A549 (cell line): Measurements from ENCODE around the gene C1QL1. TPM values are rescaled to one million over a fixed set of nuclear protein-coding genes. Genes with fewer than 3 reads are reported as not detected.

Experiments
- ATAC-seq, 2 experiments: fragments of 200-7000 bp in 1 of 2; fragments of >200 bp in 1 of 2; cut with Nextera tagmentation in 1 of 2; cut with Tn5 transposase in 1 of 2; 3 replicates each; pipeline versions ENCODE4 v1.8.0 to v1.9.1; 2018 to 2020; ENCODE audit warnings: mild to moderate bottlenecking in 1 of 2, moderate library complexity in 1 of 2
- CTCF ChIA-PET: fragments of 300-600 bp; sonication (Branson Sonifier 250); formaldehyde crosslinking; extraction: SDS; loops from one replicate; lab custom pipeline; 2021; ENCODE audit warnings: antibody characterized with exemption, inconsistent platforms; lab: Yijun Ruan, JAX
- POLR2A ChIA-PET: fragments of 350-600 bp; formaldehyde crosslinking; extraction: SDS; loops from one replicate; lab custom pipeline; 2021; ENCODE audit warnings: antibody characterized with exemption, inconsistent platforms; lab: Yijun Ruan, JAX
- DNase-seq, 2 experiments: peaks; one replicate each; pipeline versions ENCODE4 v3.0.0 to v3.0.0-alpha.2; 2011 to 2016; ENCODE audit warnings: low read depth in 1 of 2, low spot score in 1 of 2
- FAIRE-seq: peaks from 2 replicates; lab custom pipeline; 2011; peaks lifted over from hg19 to GRCh38; lab: Jason Lieb, UNC
- H3K27ac ChIP-seq, 2 experiments: fragments of >200 bp; sonication (Bioruptor Twin); formaldehyde crosslinking; 3 replicates each; pipeline ENCODE4 v1.5.1; 2016 to 2017
- H3K4me1 ChIP-seq: fragments of >200 bp; sonication (Bioruptor Twin); formaldehyde crosslinking; 3 replicates; pipeline ENCODE4 v1.6.1; 2016
- H3K4me2 ChIP-seq: fragments of >200 bp; sonication (Bioruptor Twin); formaldehyde crosslinking; 3 replicates; pipeline ENCODE4 v1.6.1; 2016
- H3K4me3 ChIP-seq: fragments of >200 bp; sonication (Bioruptor Twin); formaldehyde crosslinking; 3 replicates; pipeline ENCODE4 v1.5.1; 2016
- H3K9me3 ChIP-seq: fragments of >200 bp; sonication (Bioruptor Twin); formaldehyde crosslinking; 3 replicates; pipeline ENCODE4 v1.6.1; 2016
- ATOH8 ChIP-seq: fragments of 250-450 bp; sonication (Bioruptor Pico); IDR thresholded peaks from 2 replicates; pipeline ENCODE4 v1.5.0; 2020; ENCODE audit warnings: low read depth, mild to moderate bottlenecking, moderate library complexity
- BHLHE40 ChIP-seq: IDR thresholded peaks from 2 replicates; pipeline ENCODE4 v1.6.1; 2012; ENCODE audit warnings: low read depth, low read length, inconsistent platforms
- CBX8 ChIP-seq: fragments of 200-600 bp; sonication (generic); IDR thresholded peaks from 2 replicates; pipeline ENCODE4 v1.6.1; 2016
- CHD2 ChIP-seq: fragments of 150-350 bp; IDR thresholded peaks from 2 replicates; pipeline ENCODE4 v1.6.1; 2014; ENCODE audit warnings: low read length; ENCODE audit not compliant: partially characterized antibody
- CHD4 ChIP-seq: fragments of 200-600 bp; sonication (generic); IDR thresholded peaks from 2 replicates; pipeline ENCODE4 v1.6.1; 2016; ENCODE audit warnings: antibody characterized with exemption, mild to moderate bottlenecking, borderline replicate concordance
- ESRRA ChIP-seq: fragments of 150-350 bp; IDR thresholded peaks from 2 replicates; pipeline ENCODE4 v1.6.1; 2014; ENCODE audit warnings: mild to moderate bottlenecking, low read length, borderline replicate concordance
- FOSB ChIP-seq: fragments of 250-450 bp; sonication (Bioruptor Pico); IDR thresholded peaks from 2 replicates; pipeline ENCODE4 v1.5.0; 2020; ENCODE audit warnings: mild to moderate bottlenecking, moderate library complexity
- FOXS1 ChIP-seq: fragments of 250-450 bp; sonication (Bioruptor Pico); IDR thresholded peaks from 2 replicates; pipeline ENCODE4 v1.5.0; 2020; ENCODE audit warnings: mild to moderate bottlenecking, moderate library complexity
- HDAC2 ChIP-seq: fragments of 200-600 bp; sonication (generic); IDR thresholded peaks from 2 replicates; pipeline ENCODE4 v1.6.1; 2016
- HES2 ChIP-seq: fragments of >200 bp; sonication (Bioruptor Twin); formaldehyde crosslinking; IDR thresholded peaks from 2 replicates; pipeline ENCODE4 v1.6.1; 2016
- HMGXB4 ChIP-seq: fragments of 250-450 bp; sonication (Bioruptor Pico); IDR thresholded peaks from 2 replicates; pipeline ENCODE4 v1.5.0; 2021; ENCODE audit warnings: mild to moderate bottlenecking, moderate library complexity, borderline replicate concordance
- HOXB13 ChIP-seq: fragments of 250-450 bp; sonication (Bioruptor Pico); IDR thresholded peaks from 2 replicates; pipeline ENCODE4 v1.5.0; 2020; ENCODE audit warnings: low read depth, mild to moderate bottlenecking, moderate library complexity
- JUNB ChIP-seq: fragments of >200 bp; sonication (Bioruptor Twin); formaldehyde crosslinking; IDR thresholded peaks from 2 replicates; pipeline ENCODE4 v1.6.1; 2016
- KDM5A ChIP-seq: fragments of 200-600 bp; sonication (generic); IDR thresholded peaks from 2 replicates; pipeline ENCODE4 v1.6.1; 2016; ENCODE audit warnings: antibody characterized with exemption, mild to moderate bottlenecking
- MAFK ChIP-seq: fragments of 450-650 bp; IDR thresholded peaks from 2 replicates; pipeline ENCODE4 v1.6.1; 2014; ENCODE audit not compliant: partially characterized antibody
- NFE2L2 ChIP-seq: fragments of 150-350 bp; conservative IDR thresholded peaks from 2 replicates; pipeline ENCODE4 v1.6.1; 2014; ENCODE audit warnings: low read length
- PBX3 ChIP-seq: IDR thresholded peaks from 2 replicates; pipeline ENCODE4 v1.6.1; 2012
- POLR2AphosphoS2 ChIP-seq: conservative IDR thresholded peaks from 2 replicates; pipeline ENCODE4 v1.6.1; 2012; ENCODE audit warnings: low read length, improper control_type of control experiment, inconsistent platforms
- RAD21 ChIP-seq, 2 experiments: fragments of >200 bp in 1 of 2; sonication (Bioruptor Twin) in 1 of 2; formaldehyde crosslinking in 1 of 2; IDR thresholded peaks in 1 of 2; conservative IDR thresholded peaks in 1 of 2; 2 replicates in 1 of 2; 3 replicates in 1 of 2; pipeline ENCODE4 v1.6.1; 2012 to 2018; ENCODE audit warnings: inconsistent platforms in 1 of 2
- RARB ChIP-seq: fragments of 250-450 bp; sonication (Bioruptor Pico); IDR thresholded peaks from 2 replicates; pipeline ENCODE4 v1.8.0; 2021; ENCODE audit warnings: mild to moderate bottlenecking, moderate library complexity
- SREBF2 ChIP-seq: fragments of 450-650 bp; IDR thresholded peaks from 2 replicates; pipeline ENCODE4 v1.6.1; 2014; ENCODE audit warnings: mild to moderate bottlenecking, moderate library complexity
- ZSCAN20 ChIP-seq: fragments of 250-450 bp; sonication (Bioruptor Pico); IDR thresholded peaks from 2 replicates; pipeline ENCODE4 v1.8.0; 2022; ENCODE audit warnings: mild to moderate bottlenecking, moderate library complexity
- WGBS: methylation state at CpG from one replicate; pipeline ENCODE4 v1.1.6; 2017; ENCODE audit errors: missing lambda C conversion rate; 5-methylcytosine and 5-hydroxymethylcytosine counted together
- polyA plus RNA-seq, 4 experiments: library from polyadenylated mRNA; depleted of rRNA in 3 of 4; stranded (reverse); fragments of >200 nt; fragmentation: RNase III in 1 of 4; extraction: RNeasy Plus Mini Kit Qiagen cat#74134 plus additional on column Dnase treatment in 1 of 4; gene quantifications; 2 replicates in 3 of 4; 3 replicates in 1 of 4; pipeline ENCODE4 v1.2.3, GENCODE V29; 2011 to 2017

The C1QL1 gene
- polyA plus RNA-seq, 2 of the 4 experiments (the other 2 are of a cell fraction), result 2.6 to 8.5 TPM

- H3K27ac ChIP-seq, result no peak overlapping the region
- ATAC-seq, result no peak
- TF ChIP-seq HES2 (no peak), RAD21 (conservative IDR thresholded peaks at IDR 0.05 in 1 of 2, IDR thresholded peaks at IDR 0.05 in 1 of 2) (no peak), HOXB13 (CRISPR knock-in tag) (no peak), HDAC2 (no peak), FOSB (CRISPR knock-in tag) (no peak)
- TF ChIP-seq, all 56 proteins: peak for 0
- Histone ChIP-seq H3K4me3 (no peak overlapping the region), H3K4me1 (no peaks in the 10 kb centered on the region), H3K9me3 (peaks cover 19% of the 10 kb centered on the region; the same call in 2 of the 3 replicates), H3K4me2 (no peak overlapping the region)
- FAIRE-seq (no peak), DNase-seq (no peak)
- POLR2A ChIA-PET, result interaction anchor here (0.8 kb wide), 1 partner anchor 17 kb away, joined by 3 read pairs; no protein-coding TSS in a partner anchor
- WGBS, result 68% methylated on average over 8 of the region's 8 CpGs
- CTCF ChIA-PET, result interaction anchor here (0.8 to 66.5 kb wide), 6 partner anchors 10 to 103 kb away, joined by 3 to 1853 read pairs (median 6); partner anchors contain the start of gene GFAP
These were observed 35.8 kb upstream of the C1QL1 start for GRCh38 chr17:45003877-45004276.

- TF ChIP-seq MAFK, result peak; percentile 62
- TF ChIP-seq PBX3, result no peak
- TF ChIP-seq, all 56 proteins: peak for 1
- ChIA-PET POLR2A (no interaction called here), CTCF (interaction anchor here (1.4 to 66.5 kb wide), 4 partner anchors 21 to 222 kb away, joined by 3 to 1853 read pairs (median 8); partner anchors contain the start of gene GFAP)
- DNase-seq (no peak), FAIRE-seq (no peak), ATAC-seq (no peak)
- Histone ChIP-seq H3K9me3 (peaks cover 23% of the 10 kb centered on the region; the same call in 2 of the 3 replicates), H3K4me1 (no peaks in the 10 kb centered on the region), H3K27ac (no peak overlapping the region), H3K4me3 (no peak overlapping the region), H3K4me2 (no peak overlapping the region)
- WGBS, result 45% methylated on average over 3 of the region's 3 CpGs
These were observed 33.2 kb upstream of the C1QL1 start for GRCh38 chr17:45001310-45001709.

- ChIA-PET POLR2A (interaction anchor here (1.0 kb wide), 1 partner anchor 31 kb away, joined by 3 read pairs; the partner anchor contains the start of gene C1QL1), CTCF (interaction anchor here (1.2 to 66.5 kb wide), 8 partner anchors 9 to 134 kb away, joined by 3 to 1853 read pairs (median 6); partner anchors contain the start of gene GFAP)
- 29% methylated on average over 3 of the region's 3 CpGs for WGBS
- Histone ChIP-seq H3K9me3 (peaks cover 23% of the 10 kb centered on the region; the same call in 2 of the 3 replicates), H3K4me3 (no peak overlapping the region), H3K4me1 (no peaks in the 10 kb centered on the region)
- DNase-seq, result no peak
- TF ChIP-seq NFE2L2 (no peak), ATOH8 (CRISPR knock-in tag) (no peak), HMGXB4 (CRISPR knock-in tag) (no peak), CBX8 (no peak), CHD4 (no peak), POLR2AphosphoS2 (no peak), HES2 (no peak), RARB (CRISPR knock-in tag) (no peak), ZSCAN20 (CRISPR knock-in tag) (no peak), BHLHE40 (no peak), JUNB (no peak), SREBF2 (no peak), KDM5A (no peak), CHD2 (no peak), ESRRA (no peak), FOXS1 (no peak)
- TF ChIP-seq, all 56 proteins: peak for 0
- peak; percentile 51 for FAIRE-seq
- H3K27ac ChIP-seq, result no peak overlapping the region
- H3K4me2 ChIP-seq, result no peak overlapping the region
- ATAC-seq, result no peak
These were observed 31.3 kb upstream of the C1QL1 start for GRCh38 chr17:44999433-44999832.
